Activated T-cell treated with anti-CD3 and anti-CD28 coated beads, Interleukin-2, amount 50 U/mL, for 72 hours (primary cell): ENCODE data around the gene CALHM3. TPM values are rescaled to one million over a fixed set of nuclear protein-coding genes. Genes with fewer than 3 reads are reported as not detected.
A peak's percentile ranks its signal among the peaks of the same experiment; 100 is the strongest.

Source experiments
- ATAC-seq, 2 donors: fragments of 150-1000 bp; cut with Tn5 transposase; replicated peaks in 1 of 2; 2 replicates each; pipeline ENCODE4 v1.10.0; 2021; ENCODE audit warnings: moderate library complexity in 2 of 2, mild to moderate bottlenecking in 1 of 2
- DNase-seq, 2 donors: peaks; one replicate each; pipeline ENCODE4 v3.0.0; 2021 to 2022; ENCODE audit warnings: mixed read lengths in 1 of 2
- H3K27ac Mint-ChIP-seq: one replicate; pipeline ENCODE4 v1.8.0; 2022; ENCODE audit warnings: mild to moderate bottlenecking, moderate library complexity, mixed read lengths
- H3K27me3 Mint-ChIP-seq: one replicate; pipeline ENCODE4 v1.8.0; 2022; ENCODE audit warnings: low read depth, mixed read lengths
- H3K36me3 Mint-ChIP-seq, 2 donors: one replicate each; pipeline ENCODE4 v1.8.0; 2022; ENCODE audit warnings: mixed read lengths in 2 of 2, mild to moderate bottlenecking in 1 of 2; ENCODE audit not compliant: insufficient read depth in 2 of 2
- H3K4me1 Mint-ChIP-seq: one replicate; pipeline ENCODE4 v1.8.0; 2022; ENCODE audit warnings: low read depth, mixed read lengths
- H3K4me3 Mint-ChIP-seq, 2 donors: one replicate each; pipeline ENCODE4 v1.8.0; 2022; ENCODE audit warnings: mild to moderate bottlenecking in 2 of 2, mixed read lengths in 2 of 2, moderate library complexity in 2 of 2
- H3K9me3 Mint-ChIP-seq, 2 donors: one replicate each; pipeline ENCODE4 v1.8.0; 2022; ENCODE audit warnings: mixed read lengths in 2 of 2
- total RNA-seq, 2 donors: library from RNA; stranded (reverse); gene quantifications; one replicate each; pipeline ENCODE4 v1.2.3, GENCODE V29; 2022

Gene CALHM3
- total RNA-seq, 2 donors from 2014 or later: not detected

GRCh38 chr10:103428989-103429643, 49.9 kb downstream of the CALHM3 start:
- H3K36me3 Mint-ChIP-seq: peaks cover 7 to 33% of the 10 kb centered on the region in 2 donors
- H3K27me3 Mint-ChIP-seq: no peaks in the 10 kb centered on the region
- no peak overlapping the region for H3K4me3 Mint-ChIP-seq
- DNase-seq (no peak), ATAC-seq (peak in 1 of 2 donors; percentile 56)
- peak overlapping the region; percentile 26 for H3K27ac Mint-ChIP-seq
- H3K4me1 Mint-ChIP-seq: peaks cover 27% of the 10 kb centered on the region
- no peaks in the 10 kb centered on the region for H3K9me3 Mint-ChIP-seq

DNA sequence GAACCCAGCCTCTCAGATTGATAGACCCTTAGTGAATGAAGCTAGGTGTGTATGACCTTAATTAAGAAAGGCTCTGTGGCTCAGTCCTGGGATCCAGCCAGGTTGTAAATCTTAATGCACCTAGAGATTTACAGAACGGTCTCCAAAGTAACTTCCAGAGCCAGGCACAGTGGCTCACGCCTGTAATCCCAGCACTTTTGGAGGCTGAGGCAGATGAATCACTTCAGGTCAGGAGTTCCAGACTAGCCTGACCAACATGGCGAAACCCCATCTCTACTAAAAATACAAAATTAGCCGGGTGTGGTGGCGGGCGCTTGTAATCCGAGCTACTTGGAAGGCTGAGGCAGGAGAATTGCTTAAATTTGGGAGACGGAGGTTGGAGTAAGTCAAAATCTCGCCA, 51.2 kb downstream of the CALHM3 start:
- DNase-seq: no peak
- Mint-ChIP-seq H3K9me3 (no peaks in the 10 kb centered on the region), H3K27me3 (no peaks in the 10 kb centered on the region), H3K36me3 (peaks cover 9 to 36% of the 10 kb centered on the region in 2 donors), H3K27ac (no peak overlapping the region), H3K4me3 (no peak overlapping the region), H3K4me1 (peaks cover 27% of the 10 kb centered on the region)
- ATAC-seq: no peak

- Mint-ChIP-seq H3K27me3 (no peaks in the 10 kb centered on the region), H3K4me3 (no peak overlapping the region), H3K4me1 (peaks cover 10% of the 10 kb centered on the region), H3K36me3 (peaks cover 7 to 29% of the 10 kb centered on the region in 2 donors), H3K27ac (no peak overlapping the region), H3K9me3 (no peaks in the 10 kb centered on the region)
- ATAC-seq (no peak), DNase-seq (no peak)
Measured at GRCh38 chr10:103423748-103424147, 55.3 kb downstream of the CALHM3 start.

Other genes with a start within 250 kb of the CALHM3 start
- gene RPEL1, start 233.4 kb downstream of the CALHM3 start, total RNA-seq: under 1 TPM in 1 of 2 donors, not detected in 1; 0.12 TPM
- under 1 TPM; 0.23 to 0.46 TPM for gene INA, start 202.1 kb downstream of the CALHM3 start, total RNA-seq
- 10 to 100 TPM; 14.5 to 15.2 TPM for gene PCGF6, start 128.1 kb downstream of the CALHM3 start, total RNA-seq
- gene TAF5, start 111.3 kb downstream of the CALHM3 start, total RNA-seq: 1 to 10 TPM; 8.6 to 9.5 TPM
- 100 to 1,000 TPM; 245 to 260 TPM for gene ATP5MK, start 82.8 kb downstream of the CALHM3 start, total RNA-seq
- gene PDCD11, start 82.6 kb downstream of the CALHM3 start, total RNA-seq: 10 to 100 TPM; 41.2 to 54.0 TPM
- 10 to 100 TPM; 11.6 to 18.8 TPM for gene CALHM2, start 26.9 kb downstream of the CALHM3 start, total RNA-seq
- not detected for gene CALHM1, start 20.3 kb downstream of the CALHM3 start, total RNA-seq
- 1 to 10 TPM; 2.5 to 3.5 TPM for gene NEURL1, start 14.5 kb upstream of the CALHM3 start, total RNA-seq